DND-41 (cell line): Measurements from ENCODE around the gene DPF3.

Experiments
- CTCF ChIP-seq: IDR thresholded peaks from 2 replicates; pipeline ENCODE4 v1.5.1; 2012; ENCODE audit warnings: borderline replicate concordance, low read length, moderate library complexity, mild to moderate bottlenecking; ENCODE audit not compliant: poor library complexity, severe bottlenecking; ENCODE audit errors: extremely low read depth
- EZH2 ChIP-seq: IDR thresholded peaks from 3 replicates; pipeline ENCODE4 v1.6.1; 2012; ENCODE audit warnings: borderline replicate concordance, low read depth, mild to moderate bottlenecking, moderate library complexity, low read length, inconsistent platforms; ENCODE audit not compliant: severe bottlenecking

GRCh38 chr14:72822946-72823611 lies 70.8 kb downstream of the DPF3 start:
- TF ChIP-seq CTCF (no peak), EZH2 (no peak)
